ENCODE data around the gene ZNF304. TPM values are rescaled to one million over a fixed set of nuclear protein-coding genes. Genes with fewer than 3 reads are reported as not detected.

ZNF304 gene
- polyA plus RNA-seq, result 11.1 TPM
- long read RNA-seq, donor 1, full-length matches to known transcripts, result 3 of 3 reads
- long read RNA-seq, donor 1, partial matches to known transcripts, result 0 of 3 reads
- long read RNA-seq, donor 1, other reads (novel, unspliced or antisense), result 0 of 3 reads
- long read RNA-seq, donor 2, full-length matches to known transcripts, result 2 of 2 reads
- long read RNA-seq, donor 2, partial matches to known transcripts, result 0 of 2 reads
- long read RNA-seq, donor 2, other reads (novel, unspliced or antisense), result 0 of 2 reads
- long read RNA-seq, donor 3, full-length matches to known transcripts, result 1 of 1 reads
- long read RNA-seq, donor 3, partial matches to known transcripts, result 0 of 1 reads
- long read RNA-seq, donor 3, other reads (novel, unspliced or antisense), result 0 of 1 reads
- long read RNA-seq, donor 4, result 0 reads
- long read RNA-seq, donor 5, full-length matches to known transcripts, result 1 of 1 reads
- long read RNA-seq, donor 5, partial matches to known transcripts, result 0 of 1 reads
- long read RNA-seq, donor 5, other reads (novel, unspliced or antisense), result 0 of 1 reads
- long read RNA-seq, donor 6, full-length matches to known transcripts, result 1 of 11 reads
- long read RNA-seq, donor 6, partial matches to known transcripts, result 10 of 11 reads
- long read RNA-seq, donor 6, other reads (novel, unspliced or antisense), result 0 of 11 reads
- long read RNA-seq, donor 7, full-length matches to known transcripts, result 2 of 2 reads
- long read RNA-seq, donor 7, partial matches to known transcripts, result 0 of 2 reads
- long read RNA-seq, donor 7, other reads (novel, unspliced or antisense), result 0 of 2 reads
- long read RNA-seq, donor 8, full-length matches to known transcripts, result 4 of 4 reads
- long read RNA-seq, donor 8, partial matches to known transcripts, result 0 of 4 reads
- long read RNA-seq, donor 8, other reads (novel, unspliced or antisense), result 0 of 4 reads
- long read RNA-seq, donor 9, result 0 reads
- long read RNA-seq, donor 10, full-length matches to known transcripts, result 2 of 2 reads
- long read RNA-seq, donor 10, partial matches to known transcripts, result 0 of 2 reads
- long read RNA-seq, donor 10, other reads (novel, unspliced or antisense), result 0 of 2 reads
- long read RNA-seq, donor 11, result 0 reads

GRCh38 chr19:57350877-57351805, at the start of gene ZNF304:
TSS of gene ZNF304 (plus strand) at chr19:57351271. CDS start at chr19:57351665, 394 bp downstream.
- H3K4me3 ChIP-seq (ENCODE audit: low read length), result peak within 1 kb of the TSS; percentile 60
- H3K27ac ChIP-seq (ENCODE audit: low read length), result peak within 1 kb of the TSS; percentile 72
- peak; percentile 95 to 97 for DNase-seq
- no peaks in the 10 kb centered on the region for H3K9me3 ChIP-seq (ENCODE audit: control insufficient read depth, low read depth, low read length)
- H3K4me1 ChIP-seq (ENCODE audit: control insufficient read depth, insufficient read depth, low read length), result peaks cover 7% of the 10 kb centered on the region
- peaks cover 3% of the 10 kb centered on the region for H3K27me3 ChIP-seq (ENCODE audit: control insufficient read depth, insufficient read depth, low read length)
- H3K36me3 ChIP-seq (ENCODE audit: control insufficient read depth, insufficient read depth, low read length), result peaks cover 33% of the 10 kb centered on the region
- WGBS (ENCODE audit: insufficient coverage, low lambda C conversion rate), result no CpG with 5 or more reads among the region's 57 CpGs

- peaks cover 15% of the 10 kb centered on the region for H3K36me3 ChIP-seq (ENCODE audit: control insufficient read depth, insufficient read depth, low read length)
- H3K4me3 ChIP-seq (ENCODE audit: low read length), result no peak overlapping the region
- no peak for DNase-seq
- H3K27ac ChIP-seq (ENCODE audit: low read length), result no peak overlapping the region
- no peaks in the 10 kb centered on the region for H3K4me1 ChIP-seq (ENCODE audit: control insufficient read depth, insufficient read depth, low read length)
- WGBS (ENCODE audit: insufficient coverage, low lambda C conversion rate), result no CpG with 5 or more reads among the region's 1 CpG
- no peaks in the 10 kb centered on the region for H3K9me3 ChIP-seq (ENCODE audit: control insufficient read depth, low read depth, low read length)
- no peaks in the 10 kb centered on the region for H3K27me3 ChIP-seq (ENCODE audit: control insufficient read depth, insufficient read depth, low read length)
Measured at GRCh38 chr19:57302020-57302465, 49.0 kb upstream of the ZNF304 start.

GRCh38 chr19:57302727-57303401, 48.2 kb upstream of the ZNF304 start:
- no peaks in the 10 kb centered on the region for H3K4me1 ChIP-seq (ENCODE audit: control insufficient read depth, insufficient read depth, low read length)
- no peak for DNase-seq
- H3K27me3 ChIP-seq (ENCODE audit: control insufficient read depth, insufficient read depth, low read length), result no peaks in the 10 kb centered on the region
- H3K27ac ChIP-seq (ENCODE audit: low read length), result no peak overlapping the region
- no peaks in the 10 kb centered on the region for H3K9me3 ChIP-seq (ENCODE audit: control insufficient read depth, low read depth, low read length)
- 0% methylated on average over 1 of the region's 7 CpGs for WGBS (ENCODE audit: insufficient coverage, low lambda C conversion rate)
- no peak overlapping the region for H3K4me3 ChIP-seq (ENCODE audit: low read length)
- peaks cover 15% of the 10 kb centered on the region for H3K36me3 ChIP-seq (ENCODE audit: control insufficient read depth, insufficient read depth, low read length)

GRCh38 chr19:57305056-57305455, 46.0 kb upstream of the ZNF304 start:
- no peak overlapping the region for H3K27ac ChIP-seq (ENCODE audit: low read length)

GRCh38 chr19:57308514-57308913, 42.6 kb upstream of the ZNF304 start:
- no peak for DNase-seq
- H3K36me3 ChIP-seq (ENCODE audit: control insufficient read depth, insufficient read depth, low read length), result peaks cover 3% of the 10 kb centered on the region
- no peak overlapping the region for H3K27ac ChIP-seq (ENCODE audit: low read length)
- no peaks in the 10 kb centered on the region for H3K9me3 ChIP-seq (ENCODE audit: control insufficient read depth, low read depth, low read length)
- H3K27me3 ChIP-seq (ENCODE audit: control insufficient read depth, insufficient read depth, low read length), result peaks cover 13% of the 10 kb centered on the region
- no peak overlapping the region for H3K4me3 ChIP-seq (ENCODE audit: low read length)
- H3K4me1 ChIP-seq (ENCODE audit: control insufficient read depth, insufficient read depth, low read length), result no peaks in the 10 kb centered on the region

More at GRCh38 chr19:57305056-57305455, 46.0 kb upstream of the ZNF304 start:
- no CpG with 5 or more reads among the region's 1 CpG for WGBS (ENCODE audit: insufficient coverage, low lambda C conversion rate)
- H3K36me3 ChIP-seq (ENCODE audit: control insufficient read depth, insufficient read depth, low read length), result peaks cover 15% of the 10 kb centered on the region
- no peak for DNase-seq
- no peak overlapping the region for H3K4me3 ChIP-seq (ENCODE audit: low read length)
- H3K9me3 ChIP-seq (ENCODE audit: control insufficient read depth, low read depth, low read length), result no peaks in the 10 kb centered on the region
- no peaks in the 10 kb centered on the region for H3K4me1 ChIP-seq (ENCODE audit: control insufficient read depth, insufficient read depth, low read length)
- no peaks in the 10 kb centered on the region for H3K27me3 ChIP-seq (ENCODE audit: control insufficient read depth, insufficient read depth, low read length)

- H3K4me3 ChIP-seq (ENCODE audit: low read length), result no peak overlapping the region
- peaks cover 23% of the 10 kb centered on the region for H3K27me3 ChIP-seq (ENCODE audit: control insufficient read depth, insufficient read depth, low read length)
- H3K27ac ChIP-seq (ENCODE audit: low read length), result no peak overlapping the region
- no peak for DNase-seq
- H3K9me3 ChIP-seq (ENCODE audit: control insufficient read depth, low read depth, low read length), result no peaks in the 10 kb centered on the region
- H3K4me1 ChIP-seq (ENCODE audit: control insufficient read depth, insufficient read depth, low read length), result no peaks in the 10 kb centered on the region
- H3K36me3 ChIP-seq (ENCODE audit: control insufficient read depth, insufficient read depth, low read length), result no peaks in the 10 kb centered on the region
- WGBS (ENCODE audit: insufficient coverage, low lambda C conversion rate), result no CpG with 5 or more reads among the region's 2 CpGs
Measured at GRCh38 chr19:57310792-57311191, 40.3 kb upstream of the ZNF304 start.

GRCh38 chr19:57314146-57314545, 36.9 kb upstream of the ZNF304 start:
- no peaks in the 10 kb centered on the region for H3K9me3 ChIP-seq (ENCODE audit: control insufficient read depth, low read depth, low read length)
- peaks cover 51% of the 10 kb centered on the region for H3K27me3 ChIP-seq (ENCODE audit: control insufficient read depth, insufficient read depth, low read length)
- no peaks in the 10 kb centered on the region for H3K4me1 ChIP-seq (ENCODE audit: control insufficient read depth, insufficient read depth, low read length)
- no peaks in the 10 kb centered on the region for H3K36me3 ChIP-seq (ENCODE audit: control insufficient read depth, insufficient read depth, low read length)
- H3K4me3 ChIP-seq (ENCODE audit: low read length), result no peak overlapping the region
- WGBS (ENCODE audit: insufficient coverage, low lambda C conversion rate), result no CpG with 5 or more reads among the region's 4 CpGs
- no peak overlapping the region for H3K27ac ChIP-seq (ENCODE audit: low read length)
- DNase-seq, result peak in 1 of 2 donors; percentile 21

GRCh38 chr19:57317503-57317902, 33.6 kb upstream of the ZNF304 start:
- H3K4me1 ChIP-seq (ENCODE audit: control insufficient read depth, insufficient read depth, low read length), result peaks cover 12% of the 10 kb centered on the region
- no peak overlapping the region for H3K4me3 ChIP-seq (ENCODE audit: low read length)
- no peaks in the 10 kb centered on the region for H3K9me3 ChIP-seq (ENCODE audit: control insufficient read depth, low read depth, low read length)
- no peak overlapping the region for H3K27ac ChIP-seq (ENCODE audit: low read length)
- H3K36me3 ChIP-seq (ENCODE audit: control insufficient read depth, insufficient read depth, low read length), result no peaks in the 10 kb centered on the region
- 60% methylated on average over 1 of the region's 29 CpGs for WGBS (ENCODE audit: insufficient coverage, low lambda C conversion rate)
- H3K27me3 ChIP-seq (ENCODE audit: control insufficient read depth, insufficient read depth, low read length), result peaks cover 41% of the 10 kb centered on the region
- DNase-seq, result peak in 1 of 2 donors; percentile 8

GRCh38 chr19:57319869-57320179, 31.2 kb upstream of the ZNF304 start:
- no CpG with 5 or more reads among the region's 1 CpG for WGBS (ENCODE audit: insufficient coverage, low lambda C conversion rate)
- Histone ChIP-seq H3K27ac (ENCODE audit: low read length) (peak overlapping the region; percentile 70), H3K4me3 (ENCODE audit: low read length) (peak overlapping the region; percentile 80)

More at GRCh38 chr19:57319869-57320179, 31.2 kb upstream of the ZNF304 start:
- Histone ChIP-seq H3K27me3 (ENCODE audit: control insufficient read depth, insufficient read depth, low read length) (peaks cover 31% of the 10 kb centered on the region), H3K4me1 (ENCODE audit: control insufficient read depth, insufficient read depth, low read length) (peaks cover 13% of the 10 kb centered on the region), H3K36me3 (ENCODE audit: control insufficient read depth, insufficient read depth, low read length) (peaks cover 15% of the 10 kb centered on the region), H3K9me3 (ENCODE audit: control insufficient read depth, low read depth, low read length) (no peaks in the 10 kb centered on the region)
- DNase-seq, result peak; percentile 5 to 11

All from large intestine (tissue), 12 donors.